Measurements from ENCODE around the gene PRKN. TPM values are rescaled to one million over a fixed set of nuclear protein-coding genes. Genes with fewer than 3 reads are reported as not detected.

PRKN gene
- total and polyA plus RNA-seq, 9 of the 15 experiments (the other 6 are each of a cell fraction or from before 2014, with no cell fraction given): 0.03 to 0.96 (median 0.15) TPM; not detected in 2

DNA sequence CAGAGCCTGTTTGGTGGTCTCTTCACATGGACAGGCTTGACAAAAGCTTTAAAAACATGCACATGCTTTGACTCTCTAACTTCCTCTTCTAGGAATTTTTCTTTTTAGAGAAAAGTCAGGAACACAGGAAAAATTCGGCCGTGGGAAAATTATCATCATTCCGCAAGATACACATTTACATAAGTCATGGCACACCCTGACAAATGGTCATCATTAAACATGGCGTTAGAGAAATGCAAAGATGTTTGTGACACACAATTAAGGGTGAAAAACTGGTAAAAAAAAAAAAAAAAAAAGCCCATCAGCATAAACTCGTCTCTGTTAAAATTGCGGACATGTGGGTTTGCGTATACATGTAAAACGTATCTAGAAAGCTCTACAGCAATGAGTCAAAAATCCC is 1319.5 kb downstream of the PRKN start (continued):
- no peak for TF ChIP-seq CBX1 (IDR thresholded peaks at IDR 0.05; ENCODE audit: low read depth)
- TF ChIP-seq, protein P1, sequence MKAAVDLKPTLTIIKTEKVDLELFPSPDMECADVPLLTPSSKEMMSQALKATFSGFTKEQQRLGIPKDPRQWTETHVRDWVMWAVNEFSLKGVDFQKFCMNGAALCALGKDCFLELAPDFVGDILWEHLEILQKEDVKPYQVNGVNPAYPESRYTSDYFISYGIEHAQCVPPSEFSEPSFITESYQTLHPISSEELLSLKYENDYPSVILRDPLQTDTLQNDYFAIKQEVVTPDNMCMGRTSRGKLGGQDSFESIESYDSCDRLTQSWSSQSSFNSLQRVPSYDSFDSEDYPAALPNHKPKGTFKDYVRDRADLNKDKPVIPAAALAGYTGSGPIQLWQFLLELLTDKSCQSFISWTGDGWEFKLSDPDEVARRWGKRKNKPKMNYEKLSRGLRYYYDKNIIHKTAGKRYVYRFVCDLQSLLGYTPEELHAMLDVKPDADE (conservative IDR thresholded peaks at IDR 0.05; ENCODE audit: control insufficient read depth, low read depth, low read length): no peak

DNA sequence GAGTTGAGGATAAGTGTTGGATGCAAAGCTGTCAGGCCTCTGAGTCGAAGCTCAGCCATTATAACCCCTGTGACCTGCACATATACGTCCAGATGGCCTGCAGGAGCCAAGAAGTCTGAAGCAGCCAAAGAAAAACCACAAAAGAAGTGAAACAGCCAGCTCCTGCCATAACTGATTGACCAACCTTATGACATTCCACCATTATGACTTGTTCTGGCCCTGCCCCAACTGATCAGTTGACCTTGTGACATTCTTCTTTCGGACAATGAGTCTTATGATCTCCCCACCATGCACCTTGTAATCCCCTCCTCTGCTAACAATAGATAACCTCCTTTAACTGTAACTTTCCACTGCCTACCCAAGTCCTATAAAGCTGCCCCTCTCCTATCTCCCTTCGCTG is 1320.0 kb downstream of the PRKN start:
- peak; percentile 25 to 88 (median 36) for DNase-seq (ENCODE audit: extremely low read depth in 1 of 4, low spot score in 3 of 4)
- Histone ChIP-seq H3K9ac (ENCODE audit: insufficient read depth in 1 of 2, low read depth in 2 of 2, low read length in 2 of 2) (no peak overlapping the region), H3K36me3 (ENCODE audit: control insufficient read depth, insufficient read depth, low read length) (no peaks in the 10 kb centered on the region), H3K4me2 (ENCODE audit: insufficient read depth, low read length) (no peak overlapping the region; the same call in 1 of the 2 replicates), H2AFZ (ENCODE audit: low read depth, low read length) (peak overlapping the region; percentile 48), H3K4me1 (replicated peaks in 1 of 2; ENCODE audit: control insufficient read depth in 2 of 2, insufficient read depth in 2 of 2, low read length in 2 of 2) (peaks cover 0 to 15% of the 10 kb centered on the region in 2 experiments; a peak in 2 of 5 replicates), H3K4me3 (no peak overlapping the region), H3K27ac (ENCODE audit: extremely low read depth, low read depth, low read length) (peak overlapping the region; percentile 24; the same call in 2 of the 3 replicates), H3K79me2 (ENCODE audit: control insufficient read depth, insufficient read depth, low read length) (no peaks in the 10 kb centered on the region), H3K27me3 (ENCODE audit: control insufficient read depth in 2 of 2, insufficient read depth in 2 of 2, low read length in 2 of 2) (no peaks in the 10 kb centered on the region; a peak in 1 of 5 replicates), H3K9me1 (ENCODE audit: control insufficient read depth, insufficient read depth, low read length) (no peaks in the 10 kb centered on the region), H4K20me1 (replicated peaks; ENCODE audit: control insufficient read depth, insufficient read depth, low read length) (no peaks in the 10 kb centered on the region), H3K9me3 (replicated peaks; ENCODE audit: control insufficient read depth, insufficient read depth, low read depth, low read length) (peaks cover 17% of the 10 kb centered on the region)
- BruUV-seq (replicated peaks): no TSS peak
- intact Hi-C loops (cut with micrococcal nuclease): no loop called here
- in situ Hi-C loops (cut with MboI): no loop called here
- ChIA-PET POLR2A (interaction anchor here (0.6 to 1.6 kb wide), 2 partner anchors 11 to 13 kb away, joined by 3 to 4 read pairs; no protein-coding TSS in a partner anchor), CTCF (ENCODE audit: low intra/inter-chr PET ratio) (no interaction called here)
- WGBS (ENCODE audit: insufficient coverage, low coverage, missing lambda C conversion rate): 1% methylated on average over 4 of the region's 4 CpGs
- peak; percentile 85 for FAIRE-seq
- ATAC-seq: no peak; the same call in 2 of the 3 replicates
- no peak for TF ChIP-seq MCM7 (IDR thresholded peaks at IDR 0.05)
- no peak for TF ChIP-seq ZHX1 (conservative IDR thresholded peaks at IDR 0.05; ENCODE audit: low read length)
- TF ChIP-seq SMAD1 (IDR thresholded peaks at IDR 0.05; ENCODE audit: low read depth, low read length, partially characterized antibody): no peak
- TF ChIP-seq ZNF175 (CRISPR knock-in tag; IDR thresholded peaks at IDR 0.05; ENCODE audit: low read depth): no peak
- TF ChIP-seq ESRRA (IDR thresholded peaks at IDR 0.05; ENCODE audit: borderline replicate concordance, low read depth): peak; percentile 22; the same call in 1 of the 2 replicates
- TF ChIP-seq MYC (IDR thresholded peaks at IDR 0.05; ENCODE audit: low read depth, low read length): no peak
- TF ChIP-seq MYC (CRISPR knock-in tag; IDR thresholded peaks at IDR 0.05; ENCODE audit: borderline replicate concordance, low read depth): no peak
- no peak for TF ChIP-seq EZH2 (IDR thresholded peaks at IDR 0.05; ENCODE audit: borderline replicate concordance, low read depth, low read length)
- TF ChIP-seq NCOA1 (IDR thresholded peaks at IDR 0.05; ENCODE audit: low read depth): peak; percentile 42; the same call in 1 of the 2 replicates
- TF ChIP-seq, protein P2, sequence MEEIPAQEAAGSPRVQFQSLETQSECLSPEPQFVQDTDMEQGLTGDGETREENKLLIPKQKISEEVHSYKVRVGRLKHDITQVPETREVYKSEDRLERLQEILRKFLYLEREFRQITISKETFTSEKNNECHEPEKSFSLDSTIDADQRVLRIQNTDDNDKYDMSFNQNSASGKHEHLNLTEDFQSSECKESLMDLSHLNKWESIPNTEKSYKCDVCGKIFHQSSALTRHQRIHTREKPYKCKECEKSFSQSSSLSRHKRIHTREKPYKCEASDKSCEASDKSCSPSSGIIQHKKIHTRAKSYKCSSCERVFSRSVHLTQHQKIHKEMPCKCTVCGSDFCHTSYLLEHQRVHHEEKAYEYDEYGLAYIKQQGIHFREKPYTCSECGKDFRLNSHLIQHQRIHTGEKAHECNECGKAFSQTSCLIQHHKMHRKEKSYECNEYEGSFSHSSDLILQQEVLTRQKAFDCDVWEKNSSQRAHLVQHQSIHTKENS (CRISPR knock-in tag; IDR thresholded peaks at IDR 0.05): no peak
- no peak for TF ChIP-seq ZNF347 (CRISPR knock-in tag; IDR thresholded peaks at IDR 0.05; ENCODE audit: low read depth)
- no peak for TF ChIP-seq NFYB (IDR thresholded peaks at IDR 0.05; ENCODE audit: extremely low read depth, insufficient read length)
- peak; percentile 65 to 75; a peak in 2 of 4 replicates for TF ChIP-seq ARNT (IDR thresholded peaks at IDR 0.05)
- TF ChIP-seq TEAD4 (IDR thresholded peaks at IDR 0.05; ENCODE audit: low read length): peak; percentile 32; the same call in 1 of the 2 replicates
- no peak for TF ChIP-seq TEAD4 (CRISPR knock-in tag; IDR thresholded peaks at IDR 0.05; ENCODE audit: borderline replicate concordance)
- no peak for TF ChIP-seq MAFK (IDR thresholded peaks at IDR 0.05; ENCODE audit: low read length)
